Heart right ventricle (tissue), 16 donors: ENCODE measurements around the gene HECA. TPM values are rescaled to one million over a fixed set of nuclear protein-coding genes. Genes with fewer than 3 reads are reported as not detected.
"Not testable (repeated sequence)": the region's sequence is repeated elsewhere in the genome, so short reads cannot be mapped to it uniquely, and the experiment has no call there.

Experiments
- ATAC-seq, 8 donors: fragments of 200-7000 bp; cut with Tn5 transposase; one replicate each; pipeline ENCODE4 v1.9.1; 2020; ENCODE audit warnings: mild to moderate bottlenecking in 8 of 8, moderate library complexity in 8 of 8, moderate number of reproducible peaks in 1 of 8
- DNase-seq, 2 donors: peaks; one replicate each; pipeline ENCODE4 v3.0.0-alpha.2; 2020
- H3K27ac ChIP-seq, 10 donors: fragments of 200-600 bp; sonication (generic) in 2 of 10; one replicate each; pipeline versions ENCODE4 v1.5.0 to v1.8.0; 2020 to 2022; ENCODE audit warnings: mild to moderate bottlenecking in 3 of 10
- H3K27me3 ChIP-seq, 7 donors: fragments of 200-600 bp; one replicate each; pipeline ENCODE4 v1.8.0; 2021 to 2022; ENCODE audit warnings: mild to moderate bottlenecking in 2 of 7
- H3K36me3 ChIP-seq, 9 donors: fragments of 200-600 bp; sonication (generic) in 1 of 9; one replicate each; pipeline versions ENCODE4 v1.5.0 to v1.8.0; 2020 to 2022; ENCODE audit warnings: mild to moderate bottlenecking in 2 of 9
- H3K4me1 ChIP-seq, 9 donors: fragments of 200-600 bp; sonication (generic) in 1 of 9; one replicate each; pipeline versions ENCODE4 v1.5.0 to v1.8.0; 2020 to 2022; ENCODE audit warnings: mild to moderate bottlenecking in 4 of 9
- H3K4me3 ChIP-seq, 10 donors: fragments of 200-600 bp; sonication (generic) in 2 of 10; one replicate each; pipeline versions ENCODE4 v1.5.0 to v1.8.0; 2020 to 2022; ENCODE audit warnings: mild to moderate bottlenecking in 7 of 10, moderate library complexity in 2 of 10
- H3K9me3 ChIP-seq, 11 donors: fragments of 200-600 bp in 10 of 11; sonication (generic) in 2 of 11; one replicate each; pipeline versions ENCODE4 v1.5.0 to v1.8.0; 2013 to 2022; ENCODE audit warnings: mild to moderate bottlenecking in 2 of 11, control low read depth in 1 of 11, moderate library complexity in 1 of 11
- CTCF ChIP-seq, 9 donors: fragments of 200-600 bp; sonication (generic) in 2 of 9; IDR thresholded peaks; one replicate each; pipeline versions ENCODE4 v1.5.0 to v1.8.0; 2021 to 2022; ENCODE audit warnings: antibody characterized with exemption in 9 of 9, mild to moderate bottlenecking in 5 of 9, moderate library complexity in 1 of 9
- WGBS, 2 donors: extraction: QIAGEN DNeasy Blood & Tissue Kit; methylation state at CpG; one replicate each; pipeline ENCODE4 v1.1.7; 2013; ENCODE audit warnings: inconsistent platforms in 1 of 2; 5-methylcytosine and 5-hydroxymethylcytosine counted together
- intact Hi-C, 10 donors: fragments of 100-400 bp; cut with DNase I; formaldehyde crosslinking; loops; one replicate each; pipeline versions ENCODE4 v1.11.1 to v1.14.2; 2022
- polyA plus RNA-seq, 2 donors: library from polyadenylated mRNA; stranded (reverse); fragments of 200-250 nt; gene quantifications; one replicate each; pipeline ENCODE4 v1.2.3, GENCODE V29; 2013
- total RNA-seq, 10 donors: library from RNA; stranded (reverse); fragmentation: NEBNext Ultra II Directional in 3 of 10; extraction: Animal tissue kit (Norgen Biotek cat#: 25700) in 3 of 10; gene quantifications; one replicate each; pipeline versions ENCODE4 v1.2.1 to v1.2.4, GENCODE V29; 2021 to 2023
- donor health status: Arrhythmogenic right ventricular cardiomyopathy.
- donor health status: ischemic (EF 13 %, LVEDD 7.1; RV severe dilation, severe dysfunction).
- donor health status: healthy with polysubstance abuse.
- donor health status: DM: no; HTN: yes; CAD: no.
- donor health status: DM: no; HTN: no; CAD: no.
- donor health status: ischemic (EF 25% LVEDD 6.9; RV normal size, moderate dysfunction).
- donor health status: ischemic (EF 25% LVEDD 5.7; RV mildly dilated, moderate dysfunction).
- donor health status: healthy.
- donor health status: DM: yes; HTN: yes; CAD: no.
- donor health status: Ischemic cardiomyopathy.
- donor health status: ischemic (EF 35%, LVEDD 5.7; RV mildly dilated, moderate dysfunction).
- donor health status: nonischemic (EF 11% LVEDD 7.7; RV severe dilation, severe dysfunction).
- donor health status: DM: yes; HTN: yes; CAD: no.
- donor health status: PGD.
- donor health status: ischemic (EF 29% LVEDD 5.4; RV normal size, mild dysfunction).
- donor health status: nonischemic (EF 23%, LVEDD 6.1; RV moderate dilation, normal function).

The HECA gene
- total and polyA plus RNA-seq, 12 donors, result 8.6 to 70.6 (median 42.8) TPM

GRCh38 chr6:139153855-139154254 lies 19.0 kb downstream of the HECA start:
- Histone ChIP-seq H3K9me3 (no peaks in the 10 kb centered on the region), H3K4me3 (no peak overlapping the region), H3K4me1 (peaks cover 6 to 97% (median 81%) of the 10 kb centered on the region in 9 donors), H3K27me3 (no peaks in the 10 kb centered on the region), H3K27ac (no peak overlapping the region), H3K36me3 (no peaks in the 10 kb centered on the region)
- no peak for DNase-seq
- ATAC-seq, result no peak
- intact Hi-C loops, result no loop called here
- no peak for TF ChIP-seq CTCF (IDR thresholded peaks at IDR 0.05)

GRCh38 chr6:139154881-139155547 lies 20.1 kb downstream of the HECA start:
- intact Hi-C loops, result no loop called here
- Histone ChIP-seq H3K27me3 (no peaks in the 10 kb centered on the region), H3K27ac (no peak overlapping the region), H3K4me1 (peaks cover 0 to 97% (median 81%) of the 10 kb centered on the region in 9 donors), H3K9me3 (no peaks in the 10 kb centered on the region), H3K4me3 (no peak overlapping the region), H3K36me3 (no peaks in the 10 kb centered on the region)
- no peak for ATAC-seq
- 92 to 93% methylated on average over 9 of the region's 9 CpGs for WGBS, 2 donors
- DNase-seq, result no peak
- no peak for TF ChIP-seq CTCF (IDR thresholded peaks at IDR 0.05)

- no peak for DNase-seq
- Histone ChIP-seq H3K9me3 (no peaks in the 10 kb centered on the region), H3K27me3 (no peaks in the 10 kb centered on the region), H3K27ac (peak overlapping the region in 3 of 10 donors; percentile 5 to 49 (median 34)), H3K4me3 (no peak overlapping the region), H3K36me3 (no peaks in the 10 kb centered on the region), H3K4me1 (peaks cover 0 to 97% (median 81%) of the 10 kb centered on the region in 9 donors)
- WGBS, 2 donors, result 51 to 69% methylated on average over 5 of the region's 5 CpGs
- intact Hi-C loops, result no loop called here
- peak in 2 of 8 donors; percentile 49 to 58 for ATAC-seq
- no peak for TF ChIP-seq CTCF (IDR thresholded peaks at IDR 0.05)
These were observed 21.2 kb downstream of the HECA start for GRCh38 chr6:139156102-139156501.

- H3K4me1 ChIP-seq, result peaks cover 0 to 97% (median 81%) of the 10 kb centered on the region in 9 donors
- no peaks in the 10 kb centered on the region for H3K36me3 ChIP-seq
- H3K27ac ChIP-seq, result peak overlapping the region in 4 of 10 donors; percentile 5 to 52 (median 42)
- TF ChIP-seq CTCF (IDR thresholded peaks at IDR 0.05), result no peak
- intact Hi-C loops, result no loop called here
- ATAC-seq, result no peak
- 68 to 85% methylated on average over 4 of the region's 4 CpGs for WGBS, 2 donors
- peak overlapping the region in 1 of 10 donors; percentile 9 for H3K4me3 ChIP-seq
- no peaks in the 10 kb centered on the region for H3K9me3 ChIP-seq
- no peak for DNase-seq
- H3K27me3 ChIP-seq, result no peaks in the 10 kb centered on the region
These were observed 21.7 kb downstream of the HECA start for GRCh38 chr6:139156551-139156950.

- intact Hi-C loops, H3K27me3 ChIP-seq, H3K36me3 ChIP-seq, H3K9me3 ChIP-seq: not testable (repeated sequence)
- Histone ChIP-seq H3K27ac (peak overlapping the region in 4 of 10 donors; percentile 5 to 52 (median 42)), H3K4me3 (peak overlapping the region in 1 of 10 donors; percentile 9), H3K4me1 (peaks cover 0 to 97% (median 81%) of the 10 kb centered on the region in 9 donors)
- WGBS, 2 donors, result 39 to 60% methylated on average over 5 of the region's 5 CpGs
- ATAC-seq (peak in 5 of 8 donors; percentile 32 to 68 (median 64)), DNase-seq (peak in 1 of 2 donors; percentile 27)
These were observed 22.2 kb downstream of the HECA start for GRCh38 chr6:139157086-139157485.
